ENCODE data around the gene NME3. TPM values are rescaled to one million over a fixed set of nuclear protein-coding genes. Genes with fewer than 3 reads are reported as not detected.
A peak's percentile ranks its signal among the peaks of the same experiment; 100 is the strongest.

NME3 gene
- total RNA-seq, 1 experiment from 2014 or later, result 103 TPM

DNA sequence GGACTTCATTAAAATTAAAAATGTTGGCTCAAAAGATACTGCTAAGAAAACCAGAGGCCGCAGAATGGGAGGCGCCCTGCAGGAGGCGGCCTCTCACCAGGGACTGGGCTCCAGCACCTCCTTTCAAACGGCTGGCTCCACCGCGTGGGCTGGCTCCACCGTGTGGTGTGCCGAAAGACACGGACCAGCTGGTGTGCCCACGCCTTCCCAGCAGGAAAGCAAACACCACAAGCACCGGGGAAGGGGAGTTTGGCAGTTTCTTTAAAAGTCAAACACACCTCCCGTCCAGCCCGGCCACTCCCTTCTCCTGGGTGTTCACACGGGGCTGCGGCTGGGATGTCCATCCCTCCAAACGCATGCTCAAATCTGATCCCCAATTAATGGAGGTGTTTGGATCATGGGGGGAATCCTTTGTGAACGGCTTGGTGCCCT is 41.4 kb upstream of the NME3 start:
- no peak overlapping the region for H3K27ac ChIP-seq (ENCODE audit: low read depth, low read length)
- H2AFZ ChIP-seq (ENCODE audit: low read depth, low read length, poor library complexity, severe bottlenecking), result no peak overlapping the region
- peak; percentile 47 for DNase-seq (ENCODE audit: low read depth, low spot score)
- H3K9ac ChIP-seq (ENCODE audit: low read length), result no peak overlapping the region; the same call in 1 of the 2 replicates
- H3K4me1 ChIP-seq (ENCODE audit: control insufficient read depth in 1 of 2, insufficient read depth in 2 of 2, low read length in 2 of 2), result peaks cover 6 to 10% of the 10 kb centered on the region in 2 experiments; a peak in 3 of 4 replicates
- H3K27me3 ChIP-seq (ENCODE audit: insufficient read depth, low read length), result no peaks in the 10 kb centered on the region
- CTCF ChIA-PET, result interaction anchor here (0.6 to 1.3 kb wide), 3 partner anchors 12 to 137 kb away, joined by 3 to 4 read pairs (median 3); partner anchors contain the start of genes FAHD1 and HAGH
- no peaks in the 10 kb centered on the region for H3K9me3 ChIP-seq (ENCODE audit: control insufficient read depth in 1 of 2, insufficient read depth in 1 of 2, low read depth in 1 of 2, low read length in 2 of 2)
- BruUV-seq (replicated peaks), result no TSS peak
- 0 out of 4 replicates have a peak, but pooled peaks cover 2 to 5% of the 10 kb centered on the region in 2 experiments for H3K36me3 ChIP-seq (ENCODE audit: control insufficient read depth in 1 of 2, insufficient read depth in 2 of 2, low read length in 2 of 2)
- 0 out of 2 replicates have a peak, but pooled peaks have one; percentile 21 for TF ChIP-seq POLR2AphosphoS5 (IDR thresholded peaks at IDR 0.05; ENCODE audit: low read depth, low read length)
- TF ChIP-seq, protein P1, sequence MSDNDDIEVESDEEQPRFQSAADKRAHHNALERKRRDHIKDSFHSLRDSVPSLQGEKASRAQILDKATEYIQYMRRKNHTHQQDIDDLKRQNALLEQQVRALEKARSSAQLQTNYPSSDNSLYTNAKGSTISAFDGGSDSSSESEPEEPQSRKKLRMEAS (IDR thresholded peaks at IDR 0.05), result peak; percentile 65; the same call in 1 of the 2 replicates
- TF ChIP-seq EGR1 (IDR thresholded peaks at IDR 0.05; ENCODE audit: low read depth), result peak; percentile 81
- TF ChIP-seq SRF (IDR thresholded peaks at IDR 0.05; ENCODE audit: low read depth), result no peak
- TF ChIP-seq ELF1 (IDR thresholded peaks at IDR 0.05; ENCODE audit: borderline replicate concordance, low read depth), result no peak
- TF ChIP-seq, protein P2, sequence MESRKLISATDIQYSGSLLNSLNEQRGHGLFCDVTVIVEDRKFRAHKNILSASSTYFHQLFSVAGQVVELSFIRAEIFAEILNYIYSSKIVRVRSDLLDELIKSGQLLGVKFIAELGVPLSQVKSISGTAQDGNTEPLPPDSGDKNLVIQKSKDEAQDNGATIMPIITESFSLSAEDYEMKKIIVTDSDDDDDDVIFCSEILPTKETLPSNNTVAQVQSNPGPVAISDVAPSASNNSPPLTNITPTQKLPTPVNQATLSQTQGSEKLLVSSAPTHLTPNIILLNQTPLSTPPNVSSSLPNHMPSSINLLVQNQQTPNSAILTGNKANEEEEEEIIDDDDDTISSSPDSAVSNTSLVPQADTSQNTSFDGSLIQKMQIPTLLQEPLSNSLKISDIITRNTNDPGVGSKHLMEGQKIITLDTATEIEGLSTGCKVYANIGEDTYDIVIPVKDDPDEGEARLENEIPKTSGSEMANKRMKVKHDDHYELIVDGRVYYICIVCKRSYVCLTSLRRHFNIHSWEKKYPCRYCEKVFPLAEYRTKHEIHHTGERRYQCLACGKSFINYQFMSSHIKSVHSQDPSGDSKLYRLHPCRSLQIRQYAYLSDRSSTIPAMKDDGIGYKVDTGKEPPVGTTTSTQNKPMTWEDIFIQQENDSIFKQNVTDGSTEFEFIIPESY (IDR thresholded peaks at IDR 0.05; ENCODE audit: extremely low read depth, insufficient replicate concordance, low read length), result no peak
- no peak for TF ChIP-seq ZNF274 (IDR thresholded peaks at IDR 0.05; ENCODE audit: low read depth, low read length)
- TF ChIP-seq, protein P3, sequence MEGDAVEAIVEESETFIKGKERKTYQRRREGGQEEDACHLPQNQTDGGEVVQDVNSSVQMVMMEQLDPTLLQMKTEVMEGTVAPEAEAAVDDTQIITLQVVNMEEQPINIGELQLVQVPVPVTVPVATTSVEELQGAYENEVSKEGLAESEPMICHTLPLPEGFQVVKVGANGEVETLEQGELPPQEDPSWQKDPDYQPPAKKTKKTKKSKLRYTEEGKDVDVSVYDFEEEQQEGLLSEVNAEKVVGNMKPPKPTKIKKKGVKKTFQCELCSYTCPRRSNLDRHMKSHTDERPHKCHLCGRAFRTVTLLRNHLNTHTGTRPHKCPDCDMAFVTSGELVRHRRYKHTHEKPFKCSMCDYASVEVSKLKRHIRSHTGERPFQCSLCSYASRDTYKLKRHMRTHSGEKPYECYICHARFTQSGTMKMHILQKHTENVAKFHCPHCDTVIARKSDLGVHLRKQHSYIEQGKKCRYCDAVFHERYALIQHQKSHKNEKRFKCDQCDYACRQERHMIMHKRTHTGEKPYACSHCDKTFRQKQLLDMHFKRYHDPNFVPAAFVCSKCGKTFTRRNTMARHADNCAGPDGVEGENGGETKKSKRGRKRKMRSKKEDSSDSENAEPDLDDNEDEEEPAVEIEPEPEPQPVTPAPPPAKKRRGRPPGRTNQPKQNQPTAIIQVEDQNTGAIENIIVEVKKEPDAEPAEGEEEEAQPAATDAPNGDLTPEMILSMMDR (IDR thresholded peaks at IDR 0.05 in 2 of 3, conservative IDR thresholded peaks at IDR 0.05 in 1 of 3; ENCODE audit: borderline replicate concordance in 1 of 3, insufficient read depth in 1 of 3, low read depth in 2 of 3, low read length in 2 of 3), result peak; percentile 71 to 98 (median 80)
- TF ChIP-seq RAD21 (IDR thresholded peaks at IDR 0.05; ENCODE audit: low read depth), result peak; percentile 87
- no peak overlapping the region for H3K4me3 ChIP-seq (replicated peaks in 1 of 2; ENCODE audit: low read depth in 1 of 2, low read length in 2 of 2)
- H3K79me2 ChIP-seq (ENCODE audit: insufficient read depth, low read length), result no peaks in the 10 kb centered on the region
- peak; percentile 95 for ATAC-seq
- H3K4me2 ChIP-seq (ENCODE audit: low read length), result peak overlapping the region; percentile 49
- POLR2A ChIA-PET, result no interaction called here
- RAD21 ChIA-PET (ENCODE audit: low non-redundant PET in 1 of 2, low total read pairs in 2 of 2, uncharacterized antibody in 2 of 2, unreplicated experiment in 2 of 2), result no interaction called here
- no peaks in the 10 kb centered on the region for H3K9me2 ChIP-seq (ENCODE audit: insufficient read depth)
- H4K20me1 ChIP-seq (ENCODE audit: insufficient read depth), result no peaks in the 10 kb centered on the region
- intact Hi-C loops (cut with micrococcal nuclease), result no loop called here
